Uterus (tissue), 4 donors: ENCODE measurements around the gene PHF2. TPM values are rescaled to one million over a fixed set of nuclear protein-coding genes. Genes with fewer than 3 reads are reported as not detected.

Experiments
- DNase-seq, 2 donors: peaks; one replicate each; pipeline ENCODE4 v3.0.0-alpha.2; 2019 to 2020
- H3K27ac ChIP-seq, 2 donors: fragments of 200-600 bp; sonication (generic); 1 replicate in 1 of 2; 2 replicates in 1 of 2; pipeline ENCODE4 v1.5.1; 2016 to 2018
- H3K27me3 ChIP-seq, 2 donors: fragments of 200-600 bp; sonication (generic); one replicate each; pipeline ENCODE4 v1.5.1; 2018 to 2019; ENCODE audit warnings: control low read depth in 1 of 2
- H3K36me3 ChIP-seq, 2 donors: fragments of 200-600 bp; sonication (generic); one replicate each; pipeline ENCODE4 v1.5.1; 2019; ENCODE audit warnings: control low read depth in 1 of 2
- H3K4me1 ChIP-seq, 2 donors: fragments of 200-600 bp; sonication (generic); one replicate each; pipeline ENCODE4 v1.5.1; 2018 to 2019; ENCODE audit warnings: control low read depth in 1 of 2
- H3K4me3 ChIP-seq, 2 donors: fragments of 200-600 bp; sonication (generic); 1 replicate in 1 of 2; 2 replicates in 1 of 2; pipeline ENCODE4 v1.5.1; 2018 to 2019; ENCODE audit warnings: mild to moderate bottlenecking in 1 of 2
- H3K9me3 ChIP-seq, 2 donors: fragments of 200-600 bp; sonication (generic); one replicate each; pipeline ENCODE4 v1.5.1; 2019; ENCODE audit warnings: control low read depth in 1 of 2
- POLR2A ChIP-seq, 2 donors: fragments of 450-650 bp; IDR thresholded peaks; one replicate each; pipeline ENCODE4 v1.6.1; 2016; ENCODE audit warnings: antibody characterized with exemption in 2 of 2, mild to moderate bottlenecking in 1 of 2, moderate library complexity in 1 of 2
- intact Hi-C: fragments of 100-400 bp; cut with DNase I; formaldehyde crosslinking; loops from one replicate; pipeline ENCODE4 v1.15.1; 2023; ENCODE audit warnings: low total_unique reads
- total RNA-seq, 4 donors: library from RNA; depleted of rRNA in 3 of 4; stranded (reverse); fragments of >200 nt in 3 of 4; gene quantifications; one replicate each; pipeline versions ENCODE4 v1.1.0 to v1.2.4, GENCODE V29; 2014 to 2023
- TF ChIP-seq, protein P1 (sequence below), 4 experiments: fragments of 200-600 bp in 2 of 4; fragments of 450-650 bp in 2 of 4; sonication (generic) in 2 of 4; IDR thresholded peaks; one replicate each; pipeline ENCODE4 v1.5.1; 2016 to 2019; ENCODE audit warnings: antibody characterized with exemption in 4 of 4, mild to moderate bottlenecking in 2 of 4, moderate library complexity in 1 of 4
- donor health status: DM: yes; HTN: yes; CAD: no.

Gene PHF2
- total RNA-seq, 4 donors from 2014 or later: 7.7 to 54.5 (median 25.0) TPM

DNA sequence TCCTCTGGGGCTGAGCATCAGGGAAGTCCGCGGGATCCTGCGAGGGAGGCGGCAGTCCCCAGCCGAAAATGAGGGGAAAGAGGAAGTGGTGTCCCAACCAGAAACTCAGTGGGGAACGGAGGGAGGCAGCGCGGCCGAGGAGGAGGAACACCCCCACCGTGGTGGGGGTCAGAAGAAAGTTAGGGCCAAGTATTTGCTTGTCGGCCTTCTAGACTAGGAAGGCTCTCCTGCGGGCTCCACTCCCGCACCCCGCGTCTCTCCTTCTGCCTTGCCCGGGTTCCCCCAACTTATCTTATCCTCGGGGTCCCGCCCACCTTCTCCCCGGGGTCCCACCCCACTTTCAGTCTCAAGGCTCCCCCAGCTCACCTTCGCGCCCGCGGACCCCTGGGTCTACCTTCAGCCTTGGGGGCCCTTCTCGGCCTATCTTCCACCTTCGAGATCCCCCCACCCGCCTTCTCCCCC is 557 bp upstream of the PHF2 start:
- Histone ChIP-seq H3K9me3 (no peaks in the 10 kb centered on the region), H3K27ac (peak overlapping the region; percentile 94 to 96), H3K4me1 (peaks cover 0 to 4% of the 10 kb centered on the region in 2 donors), H3K4me3 (peak overlapping the region; percentile 78 to 87), H3K36me3 (no peaks in the 10 kb centered on the region), H3K27me3 (no peaks in the 10 kb centered on the region)
- TF ChIP-seq, protein P1, sequence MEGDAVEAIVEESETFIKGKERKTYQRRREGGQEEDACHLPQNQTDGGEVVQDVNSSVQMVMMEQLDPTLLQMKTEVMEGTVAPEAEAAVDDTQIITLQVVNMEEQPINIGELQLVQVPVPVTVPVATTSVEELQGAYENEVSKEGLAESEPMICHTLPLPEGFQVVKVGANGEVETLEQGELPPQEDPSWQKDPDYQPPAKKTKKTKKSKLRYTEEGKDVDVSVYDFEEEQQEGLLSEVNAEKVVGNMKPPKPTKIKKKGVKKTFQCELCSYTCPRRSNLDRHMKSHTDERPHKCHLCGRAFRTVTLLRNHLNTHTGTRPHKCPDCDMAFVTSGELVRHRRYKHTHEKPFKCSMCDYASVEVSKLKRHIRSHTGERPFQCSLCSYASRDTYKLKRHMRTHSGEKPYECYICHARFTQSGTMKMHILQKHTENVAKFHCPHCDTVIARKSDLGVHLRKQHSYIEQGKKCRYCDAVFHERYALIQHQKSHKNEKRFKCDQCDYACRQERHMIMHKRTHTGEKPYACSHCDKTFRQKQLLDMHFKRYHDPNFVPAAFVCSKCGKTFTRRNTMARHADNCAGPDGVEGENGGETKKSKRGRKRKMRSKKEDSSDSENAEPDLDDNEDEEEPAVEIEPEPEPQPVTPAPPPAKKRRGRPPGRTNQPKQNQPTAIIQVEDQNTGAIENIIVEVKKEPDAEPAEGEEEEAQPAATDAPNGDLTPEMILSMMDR (IDR thresholded peaks at IDR 0.05): no peak
- TF ChIP-seq POLR2A (IDR thresholded peaks at IDR 0.05): peak in 1 of 2 donors; percentile 23
- intact Hi-C loops: no loop called here
- peak; percentile 60 to 63 for DNase-seq

DNA sequence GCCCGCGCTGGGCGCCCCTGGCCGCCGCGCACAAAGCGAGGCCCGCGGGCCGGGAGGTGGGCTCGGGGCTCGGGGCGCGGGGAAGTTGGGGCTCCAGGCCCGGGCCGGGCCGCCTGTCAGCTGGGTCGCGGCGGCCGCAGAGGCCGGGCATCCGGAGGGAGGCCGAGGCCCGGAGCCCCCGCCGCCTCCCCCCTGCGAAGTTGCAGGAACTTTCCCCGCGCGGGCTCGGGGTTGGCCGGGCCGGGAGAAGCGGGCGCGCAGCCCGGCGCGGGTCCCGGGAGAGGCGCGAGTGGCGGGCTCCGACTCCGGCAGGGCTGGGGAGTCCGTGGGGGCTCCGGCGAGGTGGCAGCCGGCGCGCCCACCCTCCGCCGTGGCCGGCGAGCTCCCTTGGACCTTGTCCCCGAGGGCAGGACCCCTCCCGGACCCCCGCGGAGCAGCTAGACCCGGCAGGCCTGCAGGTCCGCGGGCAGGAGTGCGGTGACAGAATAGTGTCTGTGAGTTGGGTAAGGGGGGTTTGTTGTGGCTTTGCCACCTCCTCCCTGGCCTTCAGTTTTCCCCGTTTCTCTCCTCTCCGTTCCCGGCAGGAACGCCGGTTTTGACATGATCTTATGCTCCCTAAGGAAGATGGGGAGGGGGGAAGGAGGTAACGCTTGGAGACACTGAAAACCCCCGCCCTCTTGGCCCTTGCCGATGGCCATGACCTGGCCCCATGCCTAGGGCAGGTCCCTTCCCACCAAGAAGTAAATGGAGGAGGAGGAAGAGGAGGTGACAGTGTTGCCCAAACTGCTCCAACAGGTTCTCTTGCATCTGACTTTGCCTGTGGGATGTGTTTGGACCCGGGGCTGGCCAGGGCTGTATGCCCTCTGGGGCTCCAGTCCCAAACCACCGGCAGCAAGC is 942 bp downstream of the PHF2 start:
- Histone ChIP-seq H3K27me3 (no peaks in the 10 kb centered on the region), H3K9me3 (no peaks in the 10 kb centered on the region), H3K4me1 (peaks cover 0 to 11% of the 10 kb centered on the region in 2 donors), H3K36me3 (no peaks in the 10 kb centered on the region), H3K4me3 (peak overlapping the region; percentile 37 to 89), H3K27ac (peak overlapping the region; percentile 88 to 94)
- peak in 1 of 2 donors; percentile 47 for DNase-seq
- TF ChIP-seq, protein P1 (IDR thresholded peaks at IDR 0.05): no peak
- no peak for TF ChIP-seq POLR2A (IDR thresholded peaks at IDR 0.05)
- intact Hi-C loops: no loop called here

DNA sequence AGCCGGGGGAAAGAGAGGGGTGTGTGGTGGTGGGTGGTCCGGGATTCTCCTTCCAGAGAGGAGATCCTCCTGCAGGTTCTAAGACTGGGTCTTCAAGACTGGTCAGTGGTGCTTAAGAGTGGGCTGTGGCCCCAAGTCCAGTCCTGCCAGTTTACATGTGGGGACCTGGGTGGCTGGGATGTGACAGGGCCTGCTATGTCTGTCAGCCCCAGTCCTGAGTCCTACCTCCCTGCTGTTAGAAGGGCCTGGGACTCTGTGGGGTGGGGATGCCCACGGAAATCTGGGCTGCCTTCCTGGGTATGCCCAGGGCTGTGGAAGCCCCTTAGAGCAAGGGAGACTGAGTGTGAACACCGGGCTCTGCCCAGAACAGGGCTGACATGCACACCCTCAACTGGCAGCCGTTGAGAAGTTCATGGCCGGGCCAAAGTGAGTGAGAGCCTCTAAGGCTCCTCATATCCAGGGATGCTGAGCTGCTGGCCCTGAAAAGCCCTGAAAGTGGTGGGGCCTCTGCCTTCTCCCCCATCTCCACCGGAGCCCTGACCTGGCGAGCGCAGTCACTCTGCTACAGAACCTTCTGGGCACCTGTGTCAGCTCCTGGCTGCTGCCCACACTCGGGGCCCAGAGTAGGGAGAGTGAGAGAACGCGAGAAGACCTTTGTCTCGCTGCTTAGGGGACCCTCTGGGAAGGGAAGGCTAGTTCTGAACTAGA is 1.7 kb downstream of the PHF2 start:
- TF ChIP-seq POLR2A (IDR thresholded peaks at IDR 0.05): no peak
- TF ChIP-seq, protein P1 (IDR thresholded peaks at IDR 0.05): no peak
- intact Hi-C loops: no loop called here
- Histone ChIP-seq H3K36me3 (no peaks in the 10 kb centered on the region), H3K27ac (peak overlapping the region; percentile 88 to 94), H3K9me3 (no peaks in the 10 kb centered on the region), H3K27me3 (no peaks in the 10 kb centered on the region), H3K4me3 (peak overlapping the region; percentile 37 to 89), H3K4me1 (peaks cover 0 to 11% of the 10 kb centered on the region in 2 donors)
- DNase-seq: no peak

- TF ChIP-seq, protein P1 (IDR thresholded peaks at IDR 0.05): no peak
- TF ChIP-seq POLR2A (IDR thresholded peaks at IDR 0.05): no peak
- Histone ChIP-seq H3K36me3 (no peaks in the 10 kb centered on the region), H3K27ac (peak overlapping the region; percentile 88 to 94), H3K9me3 (no peaks in the 10 kb centered on the region), H3K4me1 (peaks cover 0 to 11% of the 10 kb centered on the region in 2 donors), H3K4me3 (no peak overlapping the region), H3K27me3 (no peaks in the 10 kb centered on the region)
- no peak for DNase-seq
- intact Hi-C loops: no loop called here
These were observed 2.5 kb downstream of the PHF2 start for GRCh38 chr9:93578844-93579243.
